HG03064 (cell line): ENCODE data around the gene TMEM182.

Experiments
- ATAC-seq: cut with Tn5 transposase; IDR thresholded peaks from one replicate; pipeline ENCODE4 v1.9.1; 2021; ENCODE audit warnings: low read depth; ENCODE audit not compliant: unreplicated experiment

Gene TMEM182

GRCh38 chr2:102850888-102851287 lies 89.1 kb downstream of the TMEM182 start:
- no peak for ATAC-seq

GRCh38 chr2:102852867-102853266 lies 91.0 kb downstream of the TMEM182 start:
- no peak for ATAC-seq
